Measurements from ENCODE around the gene CTU2.

GRCh38 chr16:88733630-88734360 lies 27.5 kb downstream of the CTU2 start:
- TF ChIP-seq CTCF (conservative IDR thresholded peaks at IDR 0.05 in 1 of 2, IDR thresholded peaks at IDR 0.05 in 1 of 2; ENCODE audit: low read depth in 1 of 2, low read length in 2 of 2) (no peak), EZH2 (IDR thresholded peaks at IDR 0.05; ENCODE audit: low read length, missing control alignments) (no peak)

All from fibroblast of lung (primary cell).